ENCODE measurements around the gene INSIG1.

Gene INSIG1

GRCh38 chr7:155349601-155350331 is 52.1 kb downstream of the INSIG1 start:
- no peak for DNase-seq (ENCODE audit: low read depth)

DNA sequence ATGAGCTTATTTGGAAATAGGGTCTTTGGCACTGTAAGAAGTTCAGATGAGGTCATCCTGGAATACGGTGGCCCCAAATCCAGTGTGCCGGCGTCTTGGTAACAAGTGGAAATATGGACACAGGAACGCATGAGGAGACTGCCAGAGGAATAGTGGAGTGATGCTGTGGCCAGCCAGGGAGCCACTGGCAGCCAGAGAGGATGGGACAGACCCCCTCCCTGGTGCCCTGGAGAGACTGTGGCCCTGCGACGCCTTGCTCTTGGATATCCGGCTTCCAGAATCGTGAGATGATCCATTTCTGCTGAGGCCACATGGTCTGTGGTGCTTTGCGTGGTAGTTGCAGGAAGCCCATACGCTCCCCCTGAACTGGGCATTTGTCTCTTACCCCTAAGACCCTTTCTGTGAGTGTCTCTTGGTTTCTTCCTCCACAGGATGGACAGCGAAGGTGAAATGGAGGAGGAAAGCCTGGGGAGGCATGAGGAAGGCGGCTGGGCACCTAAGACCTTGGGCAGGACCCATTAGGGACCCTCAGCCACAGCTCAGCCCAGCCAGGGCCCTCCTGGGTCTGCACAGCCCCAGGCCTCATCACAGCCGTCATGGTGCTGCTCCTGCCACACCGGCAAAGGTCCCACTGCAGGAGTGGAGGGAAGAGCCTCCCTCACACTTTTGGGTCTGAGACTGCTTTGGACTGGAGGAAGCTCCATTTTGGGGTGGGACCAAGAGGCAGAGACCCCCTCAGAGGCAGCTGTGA is 53.6 kb downstream of the INSIG1 start:
- DNase-seq (ENCODE audit: low read depth) = no peak

GRCh38 chr7:155352076-155352752 is 54.5 kb downstream of the INSIG1 start:
- DNase-seq (ENCODE audit: low read depth) = no peak

DNA sequence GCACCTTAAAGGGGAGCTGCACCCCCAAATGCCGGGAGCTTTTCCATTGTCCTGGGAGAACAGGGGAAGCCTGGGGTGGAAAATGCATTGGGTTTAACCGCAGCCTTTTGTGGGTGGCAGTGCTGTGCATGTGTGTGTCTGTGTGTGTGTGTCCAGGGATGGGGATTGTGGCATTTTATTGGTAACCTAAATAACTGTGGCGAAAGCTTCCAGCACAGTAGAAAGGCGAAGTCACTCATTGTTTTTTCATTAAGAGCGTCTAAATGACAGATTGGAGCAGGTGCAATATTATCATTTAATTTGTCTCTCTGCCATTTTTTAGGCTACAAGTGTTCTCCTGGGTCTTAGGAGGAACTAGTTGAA is 55.1 kb downstream of the INSIG1 start:
- DNase-seq (ENCODE audit: low read depth) = no peak

DNA sequence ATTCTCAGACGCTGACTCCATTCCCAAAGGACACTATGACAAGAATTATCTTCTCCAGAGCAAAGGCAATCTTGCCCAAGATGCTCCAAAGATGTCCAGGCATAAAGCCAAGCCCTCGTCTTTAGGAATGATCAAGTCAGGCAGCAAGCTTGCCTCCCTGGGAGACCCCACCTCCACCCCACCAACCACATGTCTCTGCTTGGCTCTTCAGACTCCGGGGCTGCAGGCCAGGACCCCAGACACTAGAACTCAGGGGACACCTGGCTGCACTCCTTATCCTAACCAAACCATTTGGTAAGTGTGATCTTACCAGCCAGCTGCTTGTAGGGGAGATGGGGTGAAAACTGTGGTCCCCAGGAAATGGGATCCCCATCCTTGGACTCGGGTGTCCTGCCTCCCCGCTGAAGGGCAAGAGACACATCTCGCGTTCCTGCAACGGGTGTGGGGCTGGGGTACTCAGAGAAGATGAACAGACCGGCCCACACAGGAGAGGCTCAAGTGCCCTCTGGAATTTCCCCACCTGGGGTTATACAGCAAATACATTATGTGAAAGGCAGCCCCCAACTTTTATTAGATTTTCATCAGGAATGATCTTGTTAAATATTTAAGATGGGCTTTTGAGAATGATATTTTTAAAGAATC is 55.7 kb downstream of the INSIG1 start:
- DNase-seq (ENCODE audit: low read depth) = no peak

DNA sequence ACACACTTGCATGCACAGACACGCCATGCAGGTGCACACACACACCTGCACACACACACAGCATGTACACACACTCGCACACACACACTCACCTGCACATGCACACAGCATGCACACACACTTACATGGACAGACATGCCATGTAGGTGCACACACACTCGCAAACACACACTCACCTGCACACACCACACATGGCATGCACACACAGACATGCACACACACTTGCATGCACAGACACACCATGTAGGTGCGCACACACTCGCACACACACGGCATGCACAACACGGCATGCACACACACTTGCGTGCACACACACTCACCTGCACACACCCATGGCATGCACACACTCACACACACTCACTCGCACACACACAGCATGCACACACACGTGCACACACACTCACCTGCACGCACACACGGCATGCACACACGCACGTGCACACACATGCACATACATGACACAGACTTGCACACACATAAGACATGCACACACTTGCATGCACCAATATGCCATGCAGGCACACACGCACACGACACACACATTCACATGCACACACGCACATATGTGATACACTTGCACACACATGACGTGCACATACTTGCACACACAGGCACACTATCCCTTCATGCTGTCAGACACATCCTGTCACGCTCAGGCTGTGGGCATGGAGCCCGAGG is 56.8 kb downstream of the INSIG1 start:
- no peak for DNase-seq (ENCODE audit: low read depth)

GRCh38 chr7:155355176-155355575 is 57.5 kb downstream of the INSIG1 start:
- DNase-seq (ENCODE audit: low read depth) = no peak

DNA sequence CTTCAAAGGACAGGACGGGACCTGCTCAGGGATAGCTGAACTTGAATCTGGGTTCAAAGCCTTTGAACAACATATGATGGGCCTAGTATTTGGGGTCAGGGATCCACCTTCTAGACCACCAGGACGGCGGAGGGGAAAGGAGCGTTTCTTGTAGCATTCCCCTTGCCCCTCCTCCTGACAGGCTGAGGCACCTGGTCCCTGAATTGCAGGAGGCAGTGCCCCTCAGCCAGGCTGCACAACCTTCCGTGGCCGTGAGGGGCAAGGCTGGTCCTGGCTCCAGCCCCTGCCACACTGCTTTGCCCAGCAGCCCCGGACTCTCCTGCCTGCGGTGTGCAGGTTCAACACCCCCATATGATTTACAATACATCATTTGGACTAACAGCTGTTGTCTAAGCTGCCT is 58.1 kb downstream of the INSIG1 start:
- no peak for DNase-seq (ENCODE audit: low read depth)

DNA sequence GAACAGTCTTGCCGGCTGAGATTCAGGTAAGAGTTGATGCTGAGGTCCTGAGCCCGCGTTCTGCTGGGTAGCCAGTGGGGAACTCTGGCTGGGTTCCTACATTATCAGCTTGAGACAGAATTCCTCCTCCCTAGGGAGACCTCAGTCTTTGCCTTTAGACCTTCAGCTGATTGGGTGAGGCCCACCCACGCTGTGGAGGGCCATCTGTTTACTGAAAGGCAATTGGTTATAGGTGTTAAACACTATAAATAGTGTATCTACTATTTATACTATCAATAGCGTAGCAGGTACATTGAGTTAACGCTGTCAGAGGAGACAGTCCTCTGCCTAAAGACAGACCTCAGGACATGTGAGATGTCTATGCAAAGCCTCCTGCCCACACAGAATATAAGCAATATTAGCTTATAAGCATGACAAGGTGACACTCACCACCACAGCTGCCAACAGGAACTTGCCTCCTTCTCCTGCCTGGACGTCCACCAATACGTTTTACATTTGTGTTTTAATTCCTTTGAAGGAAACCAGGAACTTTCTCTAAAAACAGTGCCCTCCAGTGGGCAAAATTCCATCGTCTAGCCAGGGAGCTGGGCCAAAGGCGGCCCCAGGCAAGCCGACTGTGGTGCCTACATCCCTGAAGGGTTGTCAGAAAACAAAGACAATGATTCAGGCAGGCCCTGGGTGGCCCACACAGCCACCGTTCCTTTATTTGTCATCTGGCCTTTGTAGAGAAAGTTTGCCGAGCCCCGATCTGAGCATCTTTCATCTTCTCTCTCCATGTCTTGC is 58.8 kb downstream of the INSIG1 start:
- no peak for DNase-seq (ENCODE audit: low read depth)

DNA sequence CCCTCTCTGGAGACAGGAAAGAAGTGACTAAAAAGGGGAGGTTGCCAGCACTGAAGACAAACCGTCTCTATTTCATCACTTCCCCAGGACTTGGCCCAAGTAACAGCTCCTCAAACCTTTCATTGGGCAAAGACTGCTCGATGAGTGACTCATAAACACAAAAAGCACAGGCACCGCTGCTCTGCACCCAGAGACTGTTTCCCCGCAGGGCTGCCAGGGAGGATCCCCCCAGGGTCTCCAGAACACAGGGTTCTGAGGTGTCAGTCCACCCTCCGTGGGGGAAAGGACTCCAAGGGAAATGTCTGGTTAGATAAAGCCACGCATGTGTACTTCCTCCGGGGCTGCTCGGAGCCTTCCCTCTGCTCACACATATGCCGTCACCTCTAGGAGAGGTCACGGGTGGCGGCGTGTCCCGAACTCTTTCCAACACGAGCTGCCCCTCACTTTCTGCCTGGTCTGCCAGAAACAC is 59.9 kb downstream of the INSIG1 start:
- no peak for DNase-seq (ENCODE audit: low read depth)

DNA sequence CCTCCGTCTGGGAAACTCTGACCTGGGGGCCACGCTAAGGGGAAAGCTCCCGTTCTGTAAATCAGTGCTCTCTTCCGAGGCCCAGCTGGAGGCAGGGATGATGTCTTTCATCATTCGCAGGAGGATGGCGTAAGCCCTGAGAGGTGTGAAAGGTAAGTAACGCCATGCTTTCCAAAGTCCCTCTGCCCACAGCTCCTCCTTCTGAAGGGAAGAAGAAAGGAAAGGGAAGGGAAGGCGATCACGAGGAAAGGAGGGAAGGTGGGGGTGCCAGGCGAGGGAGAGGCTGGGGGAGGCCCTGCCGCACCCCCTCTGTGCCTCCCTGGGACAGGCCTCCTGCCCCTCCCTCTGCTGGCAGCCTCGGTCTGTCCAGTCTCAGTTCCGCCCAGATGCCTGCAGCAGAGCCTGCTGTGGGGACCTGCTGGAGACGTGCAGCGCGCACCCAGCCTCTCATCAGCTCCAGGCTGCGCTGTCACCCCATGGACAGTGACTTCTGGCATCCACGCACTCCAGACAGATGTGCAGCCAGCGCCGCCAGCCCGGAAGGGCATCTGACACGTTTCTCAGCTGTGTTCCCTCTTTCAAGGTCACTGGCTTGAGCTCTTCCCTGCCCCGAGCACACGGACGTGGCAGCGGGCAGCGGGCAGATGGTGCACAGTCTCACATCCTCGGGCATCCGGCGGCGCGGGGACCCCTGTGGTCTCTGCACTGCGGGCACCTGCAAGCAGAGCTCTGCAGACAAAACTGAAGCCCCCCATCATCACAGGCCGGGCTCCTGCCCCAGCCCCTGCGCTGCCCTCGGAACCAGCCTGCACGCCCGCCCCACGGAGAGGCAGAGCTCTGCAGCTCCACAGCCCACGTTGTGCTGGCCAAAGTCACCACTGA is 60.6 kb downstream of the INSIG1 start:
- no peak for DNase-seq (ENCODE audit: low read depth)

GRCh38 chr7:155358948-155359712 is 61.5 kb downstream of the INSIG1 start:
- no peak for DNase-seq (ENCODE audit: low read depth)

Measured in stimulated activated CD8-positive, alpha-beta memory T cell treated with anti-CD3 and anti-CD28 coated beads, Interleukin-4, amount 100 ng/mL, for 24 hours (primary cell).